HCT116 (cell line): ENCODE measurements around the gene BBIP1. TPM values are rescaled to one million over a fixed set of nuclear protein-coding genes. Genes with fewer than 3 reads are reported as not detected.

Experiments used
- ATAC-seq: fragments of 200-7000 bp; cut with Tn5 transposase; 2 replicates; pipeline ENCODE4 v1.9.1; 2020; ENCODE audit warnings: mild to moderate bottlenecking, moderate library complexity
- BruUV-seq: library from RNA; stranded (reverse); fragments of 400-500 nt; replicated peaks from 2 replicates; lab custom pipeline; 2021; lab: Mats Ljungman, UMichigan
- CTCF ChIA-PET: fragments of 300-600 bp; sonication (Branson Sonifier 250); formaldehyde crosslinking; loops from one replicate; lab custom pipeline; 2021; ENCODE audit warnings: antibody characterized with exemption; lab: Charles Lee
- POLR2A ChIA-PET: fragments of 300-600, 350-600 bp; sonication (Branson Sonifier 250); formaldehyde crosslinking; loops from one replicate; lab custom pipeline; 2021; ENCODE audit warnings: antibody characterized with exemption; lab: Charles Lee
- RAD21 ChIA-PET, 2 experiments: fragments of 300-600 bp; sonication (Branson Sonifier 250); formaldehyde crosslinking; loops; one replicate each; lab custom pipeline; 2023; ENCODE audit warnings: low total read pairs in 2 of 2; ENCODE audit not compliant: uncharacterized antibody in 2 of 2, unreplicated experiment in 2 of 2, low non-redundant PET in 1 of 2; lab: Charles Lee
- DNase-seq: peaks from one replicate; pipeline ENCODE4 v3.0.0-alpha.2; 2010; ENCODE audit warnings: low read depth, low spot score
- H2AFZ ChIP-seq: fragments of 200-600 bp; shearing (Covaris generic), sonication (generic); 2 replicates; pipeline ENCODE4 v1.6.1; 2017; ENCODE audit warnings: low read depth, mixed run types, mixed read lengths, antibody characterized with exemption, low read length; ENCODE audit not compliant: poor library complexity, severe bottlenecking
- H3K27ac ChIP-seq: 2 replicates; pipeline ENCODE4 v1.5.1; 2012; ENCODE audit warnings: low read depth, low read length
- H3K27me3 ChIP-seq: fragments of 200-600 bp; sonication (generic); 2 replicates; pipeline ENCODE4 v1.6.1; 2016; ENCODE audit warnings: mixed run types, low read length, mixed read lengths; ENCODE audit not compliant: insufficient read depth
- H3K36me3 ChIP-seq, 2 experiments: fragments of 200-500 bp in 1 of 2; fragments of 200-600 bp in 1 of 2; sonication (Bioruptor generic) in 1 of 2; sonication (generic) in 1 of 2; 2 replicates each; pipeline versions ENCODE4 v1.5.1 to v1.6.1; 2014 to 2016; ENCODE audit warnings: low read length in 2 of 2, inconsistent platforms in 1 of 2, mixed read lengths in 1 of 2, mixed run types in 1 of 2; ENCODE audit not compliant: insufficient read depth in 2 of 2, control insufficient read depth in 1 of 2
- H3K4me1 ChIP-seq, 2 experiments: fragments of 200-600 bp in 1 of 2; sonication (generic) in 1 of 2; 2 replicates each; pipeline versions ENCODE4 v1.5.1 to v1.6.1; 2012 to 2017; ENCODE audit warnings: low read length in 2 of 2, inconsistent platforms in 1 of 2, mild to moderate bottlenecking in 1 of 2, mixed read lengths in 1 of 2, mixed run types in 1 of 2, moderate library complexity in 1 of 2; ENCODE audit not compliant: insufficient read depth in 2 of 2, control insufficient read depth in 1 of 2
- H3K4me2 ChIP-seq: fragments of 200-600 bp; sonication (generic); 2 replicates; pipeline ENCODE4 v1.6.1; 2017; ENCODE audit warnings: mixed run types, low read length, mixed read lengths
- H3K4me3 ChIP-seq, 2 experiments: fragments of 200-600 bp in 1 of 2; sonication (generic) in 1 of 2; replicated peaks in 1 of 2; 2 replicates each; pipeline ENCODE4 v1.5.1; 2011 to 2016; ENCODE audit warnings: low read length in 2 of 2, control low read depth in 1 of 2, low read depth in 1 of 2, mild to moderate bottlenecking in 1 of 2, mixed read lengths in 1 of 2, mixed run types in 1 of 2
- H3K79me2 ChIP-seq: fragments of 200-600 bp; sonication (generic); 2 replicates; pipeline ENCODE4 v1.6.1; 2017; ENCODE audit warnings: mild to moderate bottlenecking, mixed run types, low read length, moderate library complexity, mixed read lengths; ENCODE audit not compliant: insufficient read depth
- H3K9ac ChIP-seq: fragments of 200-600 bp; sonication (generic); 2 replicates; pipeline ENCODE4 v1.6.1; 2016; ENCODE audit warnings: low read length, mixed read lengths
- H3K9me2 ChIP-seq: fragments of 200-600 bp; sonication (generic), shearing (Covaris generic); 2 replicates; pipeline ENCODE4 v1.6.1; 2017; ENCODE audit warnings: mixed run types, mild to moderate bottlenecking, moderate library complexity; ENCODE audit not compliant: insufficient read depth
- H3K9me3 ChIP-seq, 2 experiments: fragments of 200-500 bp in 1 of 2; fragments of 200-600 bp in 1 of 2; sonication (Bioruptor generic) in 1 of 2; sonication (generic) in 1 of 2; 2 replicates each; pipeline ENCODE4 v1.6.1; 2014 to 2017; ENCODE audit warnings: low read length in 2 of 2, mixed read lengths in 2 of 2, inconsistent platforms in 1 of 2, low read depth in 1 of 2, mild to moderate bottlenecking in 1 of 2, mixed run types in 1 of 2, moderate library complexity in 1 of 2; ENCODE audit not compliant: control insufficient read depth in 1 of 2, insufficient read depth in 1 of 2
- H4K20me1 ChIP-seq: fragments of 200-600 bp; sonication (generic), shearing (Covaris generic); 2 replicates; pipeline ENCODE4 v1.6.1; 2017; ENCODE audit warnings: mixed run types, mild to moderate bottlenecking, moderate library complexity; ENCODE audit not compliant: insufficient read depth
- FOSL1 ChIP-seq: IDR thresholded peaks from 2 replicates; pipeline ENCODE4 v1.6.1; 2012; ENCODE audit warnings: low read depth
- JUND ChIP-seq: IDR thresholded peaks from 2 replicates; pipeline ENCODE4 v1.6.1; 2012
- SIN3A ChIP-seq: IDR thresholded peaks from 2 replicates; pipeline ENCODE4 v1.6.1; 2012; ENCODE audit warnings: low read depth
- SP1 ChIP-seq: IDR thresholded peaks from 2 replicates; pipeline ENCODE4 v1.6.1; 2012; ENCODE audit warnings: low read depth
- SRF ChIP-seq: IDR thresholded peaks from 2 replicates; pipeline ENCODE4 v1.6.1; 2012; ENCODE audit warnings: low read depth
- TCF7L2 ChIP-seq: IDR thresholded peaks from 2 replicates; pipeline ENCODE4 v1.7.0; 2011; ENCODE audit warnings: borderline replicate concordance, inconsistent platforms; ENCODE audit not compliant: insufficient read depth, insufficient read length; ENCODE audit errors: extremely low read depth
- YY1 ChIP-seq: IDR thresholded peaks from 2 replicates; pipeline ENCODE4 v1.6.1; 2011; ENCODE audit warnings: low read length, low read depth, moderate library complexity, mild to moderate bottlenecking; ENCODE audit not compliant: insufficient replicate concordance; ENCODE audit errors: extremely low read depth
- intact Hi-C: fragments of 100-400 bp; cut with micrococcal nuclease; formaldehyde crosslinking; loops from 2 replicates; pipeline ENCODE4 v1.10.0; 2022
- total RNA-seq: library from RNA; stranded (reverse); gene quantifications from one replicate; pipeline ENCODE4 v1.2.1, GENCODE V29; 2021; ENCODE audit not compliant: unreplicated experiment
- TF ChIP-seq, protein P1 (sequence below): IDR thresholded peaks from 2 replicates; pipeline ENCODE4 v1.6.1; 2012

The BBIP1 gene
- total RNA-seq, 1 experiment from 2014 or later, result 38.9 TPM

DNA sequence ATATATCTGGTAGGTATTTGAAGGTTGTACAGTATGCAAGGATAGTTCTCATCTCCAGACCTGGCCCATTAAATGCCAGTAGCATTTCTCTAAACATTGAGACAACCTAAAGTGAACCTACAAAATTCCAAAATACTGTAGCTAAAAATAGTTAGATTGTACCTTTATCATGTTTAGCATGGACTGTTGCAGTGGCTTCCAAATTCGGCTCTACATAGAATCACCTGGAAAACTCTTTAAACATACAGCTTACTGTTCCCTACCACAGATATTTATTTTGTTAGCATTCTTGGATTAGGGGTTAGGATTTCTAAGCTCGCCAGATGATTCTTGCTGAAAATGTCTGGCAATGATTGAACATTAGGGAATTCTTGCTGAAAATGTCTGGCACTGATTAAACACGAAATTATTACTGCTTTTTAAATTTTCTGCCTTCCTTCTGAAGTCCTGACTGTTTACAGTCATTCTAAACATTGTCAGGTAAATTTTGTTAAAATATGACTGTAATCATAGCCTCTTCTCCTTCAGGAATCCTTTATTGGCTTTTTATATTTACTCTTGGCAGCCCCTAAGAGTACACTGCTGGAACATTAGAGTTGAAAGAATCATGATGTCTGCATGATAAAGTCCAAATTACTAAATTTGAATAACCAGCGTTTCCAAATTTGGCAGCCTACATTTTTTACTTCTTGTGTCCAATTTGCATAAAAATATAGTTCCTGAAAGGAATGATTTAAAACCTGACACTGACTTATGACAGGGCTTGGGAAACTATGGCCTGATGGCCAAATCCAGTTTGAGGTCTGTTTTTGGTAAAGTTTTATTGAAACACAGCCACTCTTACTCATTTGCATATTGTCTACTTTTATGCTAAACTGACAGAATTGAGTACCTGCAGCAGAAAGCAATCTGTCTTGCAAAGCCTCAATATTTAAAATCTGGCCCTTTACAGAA, 40.7 kb upstream of the BBIP1 start (continued):
- TF ChIP-seq SIN3A (no peak), TCF7L2 (no peak), YY1 (no peak), JUND (no peak), SRF (no peak), SP1 (no peak)
- TF ChIP-seq, protein P1, sequence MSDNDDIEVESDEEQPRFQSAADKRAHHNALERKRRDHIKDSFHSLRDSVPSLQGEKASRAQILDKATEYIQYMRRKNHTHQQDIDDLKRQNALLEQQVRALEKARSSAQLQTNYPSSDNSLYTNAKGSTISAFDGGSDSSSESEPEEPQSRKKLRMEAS, result no peak

DNA sequence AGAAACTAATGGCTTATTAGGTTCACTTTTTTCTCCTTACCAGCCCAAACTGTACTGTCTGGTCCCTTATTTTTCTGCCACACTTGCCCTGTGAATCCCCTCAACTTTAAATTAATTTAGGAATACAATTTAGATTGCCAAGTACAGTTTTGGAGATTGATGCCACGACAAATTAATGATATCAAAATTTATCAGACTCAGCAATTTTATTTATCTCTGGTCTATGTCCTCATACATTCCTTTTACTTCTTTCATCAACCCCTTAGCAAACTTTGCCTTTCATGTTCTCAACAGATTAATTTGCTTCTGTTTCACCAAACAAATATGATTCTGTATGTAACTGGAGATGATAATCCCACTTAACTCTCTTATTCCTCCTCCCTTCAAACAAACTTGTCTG, 38.6 kb upstream of the BBIP1 start:
- H2AFZ ChIP-seq, result no peak overlapping the region
- no peaks in the 10 kb centered on the region for H3K9me2 ChIP-seq
- peaks cover 56% of the 10 kb centered on the region for H3K79me2 ChIP-seq
- TF ChIP-seq SRF, result no peak
- no peak for TF ChIP-seq TCF7L2
- no peak for TF ChIP-seq SP1
- TF ChIP-seq FOSL1, result no peak
- TF ChIP-seq SIN3A, result no peak
- intact Hi-C loops, result no loop called here
- no peaks in the 10 kb centered on the region for H3K9me3 ChIP-seq
- BruUV-seq, result no TSS peak
- DNase-seq (no peak), ATAC-seq (no peak)
- no peaks in the 10 kb centered on the region for H3K36me3 ChIP-seq
- no peaks in the 10 kb centered on the region for H4K20me1 ChIP-seq
- H3K4me1 ChIP-seq, result no peaks in the 10 kb centered on the region
- H3K27me3 ChIP-seq, result no peaks in the 10 kb centered on the region
- no peak overlapping the region for H3K4me3 ChIP-seq
- ChIA-PET CTCF (no interaction called here), RAD21 (no interaction called here), POLR2A (no interaction called here)
- H3K4me2 ChIP-seq, result no peak overlapping the region
- no peak overlapping the region for H3K9ac ChIP-seq
- no peak overlapping the region for H3K27ac ChIP-seq
